ENCODE measurements around the gene C6orf136. TPM values are rescaled to one million over a fixed set of nuclear protein-coding genes. Genes with fewer than 3 reads are reported as not detected.
A peak's percentile ranks its signal among the peaks of the same experiment; 100 is the strongest.

The C6orf136 gene
- total RNA-seq, 1 donor from 2014 or later: 15.7 TPM

- Histone ChIP-seq H3K36me3 (peaks cover 4 to 34% of the 10 kb centered on the region in 2 donors), H3K4me3 (no peak overlapping the region), H3K27ac (no peak overlapping the region), H3K9me3 (no peaks in the 10 kb centered on the region), H3K27me3 (no peaks in the 10 kb centered on the region), H3K4me1 (peaks cover 59% of the 10 kb centered on the region)
- no peak for TF ChIP-seq POLR2A (IDR thresholded peaks at IDR 0.05)
- no peak for TF ChIP-seq CTCF (IDR thresholded peaks at IDR 0.05)
- TF ChIP-seq POLR2AphosphoS5 (IDR thresholded peaks at IDR 0.05; ENCODE audit: insufficient read depth in 1 of 2, low read depth in 1 of 2): no peak
- DNase-seq (ENCODE audit: extremely low spot score in 2 of 2): no peak
- intact Hi-C loops (cut with DNase I): loop anchor here (10.0 kb wide), 1 partner anchor 73 kb away; the partner anchor contains the start of gene PPP1R18
Measured at GRCh38 chr6:30611150-30611855, 35.6 kb upstream of the C6orf136 start.

- peaks cover 0 to 34% of the 10 kb centered on the region in 2 donors for H3K36me3 ChIP-seq
- H3K9me3 ChIP-seq: no peaks in the 10 kb centered on the region
- no peaks in the 10 kb centered on the region for H3K27me3 ChIP-seq
- TF ChIP-seq POLR2A (IDR thresholded peaks at IDR 0.05): no peak
- TF ChIP-seq POLR2AphosphoS5 (IDR thresholded peaks at IDR 0.05; ENCODE audit: insufficient read depth in 1 of 2, low read depth in 1 of 2): no peak
- DNase-seq (ENCODE audit: extremely low spot score in 2 of 2): no peak
- H3K4me3 ChIP-seq: no peak overlapping the region
- H3K4me1 ChIP-seq: peaks cover 59% of the 10 kb centered on the region
- intact Hi-C loops (cut with DNase I): loop anchor here (10.0 kb wide), 1 partner anchor 73 kb away; the partner anchor contains the start of gene PPP1R18
- H3K27ac ChIP-seq: no peak overlapping the region
Measured at GRCh38 chr6:30611856-30612194, 35.1 kb upstream of the C6orf136 start.

- TF ChIP-seq POLR2A (IDR thresholded peaks at IDR 0.05): no peak
- Histone ChIP-seq H3K27ac (peak overlapping the region; percentile 99), H3K4me1 (peaks cover 59% of the 10 kb centered on the region), H3K36me3 (peaks cover 0 to 30% of the 10 kb centered on the region in 2 donors), H3K27me3 (no peaks in the 10 kb centered on the region), H3K9me3 (no peaks in the 10 kb centered on the region), H3K4me3 (no peak overlapping the region)
- intact Hi-C loops (cut with DNase I): loop anchor here (10.0 kb wide), 1 partner anchor 73 kb away; the partner anchor contains the start of gene PPP1R18
- no peak for DNase-seq (ENCODE audit: extremely low spot score in 2 of 2)
Measured at GRCh38 chr6:30612213-30612612, 34.7 kb upstream of the C6orf136 start.

- TF ChIP-seq POLR2A (IDR thresholded peaks at IDR 0.05) (no peak), POLR2AphosphoS5 (IDR thresholded peaks at IDR 0.05; ENCODE audit: insufficient read depth in 1 of 2, low read depth in 1 of 2) (no peak), CTCF (IDR thresholded peaks at IDR 0.05) (no peak)
- Histone ChIP-seq H3K4me1 (peaks cover 59% of the 10 kb centered on the region), H3K27me3 (no peaks in the 10 kb centered on the region), H3K36me3 (peaks cover 0 to 25% of the 10 kb centered on the region in 2 donors), H3K9me3 (no peaks in the 10 kb centered on the region), H3K4me3 (no peak overlapping the region), H3K27ac (peak overlapping the region; percentile 99)
- intact Hi-C loops (cut with DNase I): loop anchor here (10.0 kb wide), 1 partner anchor 72 kb away; the partner anchor contains the start of gene PPP1R18
- DNase-seq (ENCODE audit: extremely low spot score in 2 of 2): no peak
Measured at GRCh38 chr6:30612687-30613248, 34.2 kb upstream of the C6orf136 start.

GRCh38 chr6:30613251-30614043 lies 33.5 kb upstream of the C6orf136 start:
- Histone ChIP-seq H3K36me3 (peaks cover 0 to 18% of the 10 kb centered on the region in 2 donors), H3K9me3 (no peaks in the 10 kb centered on the region), H3K27me3 (no peaks in the 10 kb centered on the region), H3K4me1 (peaks cover 63% of the 10 kb centered on the region), H3K27ac (peak overlapping the region; percentile 99), H3K4me3 (no peak overlapping the region)
- intact Hi-C loops (cut with DNase I): loop anchor here (10.0 kb wide), 1 partner anchor 71 kb away; the partner anchor contains the start of gene PPP1R18
- DNase-seq (ENCODE audit: extremely low spot score in 2 of 2): no peak
- TF ChIP-seq POLR2A (IDR thresholded peaks at IDR 0.05) (no peak), POLR2AphosphoS5 (IDR thresholded peaks at IDR 0.05; ENCODE audit: insufficient read depth in 1 of 2, low read depth in 1 of 2) (no peak), CTCF (IDR thresholded peaks at IDR 0.05) (no peak)

Data from vagina (tissue), 2 donors.